GM12878 (cell line): ENCODE measurements around the gene USP9X. TPM values are rescaled to one million over a fixed set of nuclear protein-coding genes. Genes with fewer than 3 reads are reported as not detected.

ENCODE experiments used
- CHD2 ChIP-seq: IDR thresholded peaks from 2 replicates; pipeline ENCODE4 v1.6.1; 2011; ENCODE audit warnings: low read depth, low read length, improper control_type of control experiment, borderline replicate concordance
- DPF2 ChIP-seq: fragments of 450-650 bp; IDR thresholded peaks from 2 replicates; pipeline ENCODE4 v1.6.1; 2017; ENCODE audit warnings: mild to moderate bottlenecking
- HDAC6 ChIP-seq: fragments of 200-600 bp; sonication (generic); IDR thresholded peaks from one replicate; pipeline ENCODE4 v1.8.0; 2017; ENCODE audit warnings: antibody characterized with exemption; ENCODE audit not compliant: unreplicated experiment
- IKZF1 ChIP-seq: fragments of 450-650 bp; conservative IDR thresholded peaks from 2 replicates; pipeline ENCODE4 v1.6.1; 2017; ENCODE audit warnings: antibody characterized with exemption, mild to moderate bottlenecking
- JUNB ChIP-seq: IDR thresholded peaks from 2 replicates; pipeline ENCODE4 v1.6.1; 2016; ENCODE audit warnings: antibody characterized with exemption, mild to moderate bottlenecking
- MEF2B ChIP-seq: fragments of 450-650 bp; IDR thresholded peaks from 2 replicates; pipeline ENCODE4 v1.6.1; 2018; ENCODE audit warnings: mild to moderate bottlenecking, moderate library complexity; ENCODE audit not compliant: partially characterized antibody, poor library complexity, severe bottlenecking
- MTA3 ChIP-seq: IDR thresholded peaks from 2 replicates; pipeline ENCODE4 v1.6.1; 2012; ENCODE audit warnings: low read length, inconsistent platforms, borderline replicate concordance
- MXI1 ChIP-seq: fragments of 150-350 bp; IDR thresholded peaks from 2 replicates; pipeline ENCODE4 v1.6.1; 2011; ENCODE audit warnings: low read depth, mild to moderate bottlenecking, inconsistent platforms, low read length, improper control_type of control experiment
- NFIC ChIP-seq: IDR thresholded peaks from 2 replicates; pipeline ENCODE4 v1.6.1; 2012; ENCODE audit warnings: low read depth, mild to moderate bottlenecking, inconsistent platforms, low read length, moderate library complexity
- NFYB ChIP-seq: IDR thresholded peaks from 2 replicates; pipeline ENCODE4 v1.6.1; 2011; ENCODE audit warnings: low read depth, mild to moderate bottlenecking, low read length, improper control_type of control experiment, moderate library complexity; ENCODE audit not compliant: insufficient read depth
- NRF1 ChIP-seq: conservative IDR thresholded peaks from 2 replicates; pipeline ENCODE4 v1.6.1; 2011; ENCODE audit warnings: mild to moderate bottlenecking, low read depth, low read length, improper control_type of control experiment
- SIN3A ChIP-seq: IDR thresholded peaks from 2 replicates; pipeline ENCODE4 v1.6.1; 2012; ENCODE audit warnings: low read depth, low read length, improper control_type of control experiment
- SMARCA5 ChIP-seq: fragments of 450-650 bp; IDR thresholded peaks from 2 replicates; pipeline ENCODE4 v1.6.1; 2017; ENCODE audit warnings: mild to moderate bottlenecking
- SP1 ChIP-seq: IDR thresholded peaks from one replicate; pipeline ENCODE4 v1.6.1; 2011; ENCODE audit warnings: low read depth, low read length
- SPI1 ChIP-seq: IDR thresholded peaks from 2 replicates; pipeline ENCODE4 v1.6.1; 2011; ENCODE audit warnings: low read depth, mild to moderate bottlenecking, low read length, moderate library complexity, borderline replicate concordance; ENCODE audit not compliant: insufficient read depth
- TAF1 ChIP-seq: IDR thresholded peaks from 2 replicates; pipeline ENCODE4 v1.6.1; 2011; ENCODE audit warnings: mild to moderate bottlenecking, low read depth, low read length, borderline replicate concordance
- TARDBP ChIP-seq: IDR thresholded peaks from 2 replicates; pipeline ENCODE4 v1.6.1; 2016; ENCODE audit warnings: borderline replicate concordance
- TBL1XR1 ChIP-seq: IDR thresholded peaks from 2 replicates; pipeline ENCODE4 v1.6.1; 2012; ENCODE audit warnings: low read depth, low read length, improper control_type of control experiment
- TCF12 ChIP-seq: IDR thresholded peaks from 2 replicates; pipeline ENCODE4 v1.6.1; 2011; ENCODE audit warnings: low read depth, mild to moderate bottlenecking, low read length
- ZNF274 ChIP-seq: IDR thresholded peaks from one replicate; pipeline ENCODE4 v1.8.0; 2011; ENCODE audit not compliant: insufficient read length, insufficient read depth
- polyA plus RNA-seq, 11 experiments: library from polyadenylated mRNA; depleted of rRNA in 4 of 11; unstranded in 6 of 11; stranded (reverse) in 5 of 11; fragments of >200 nt; fragmentation: Nextera tagmentation in 4 of 11; fragmentation: Illumina TruSeq in 1 of 11; extraction: Ambion mirVana in 4 of 11; extraction: Trizol in 1 of 11; gene quantifications; 1 replicate in 1 of 11; 2 replicates in 10 of 11; pipeline versions ENCODE4 v1.2.1 to v1.2.3, GENCODE V29; 2011 to 2016; ENCODE audit warnings: inconsistent platforms in 2 of 11, missing spikeins in 2 of 11, low read depth in 1 of 11
- total RNA-seq, 4 experiments: library from RNA; depleted of rRNA in 3 of 4; stranded (reverse); fragments of >200 nt in 3 of 4; fragmentation: Illumina TruSeq in 1 of 4; extraction: Trizol in 1 of 4; gene quantifications; 2 replicates each; pipeline versions ENCODE4 v1.2.1 to v1.2.3, GENCODE V29; 2013 to 2021
- TF ChIP-seq, protein P1 (sequence below): fragments of 450-650 bp; formaldehyde crosslinking; IDR thresholded peaks from 2 replicates; pipeline ENCODE4 v1.5.0; 2022; ENCODE audit warnings: mild to moderate bottlenecking, missing genetic modification characterization
- TF ChIP-seq, protein P2 (sequence below): IDR thresholded peaks from 2 replicates; pipeline ENCODE4 v1.6.1; 2011; ENCODE audit warnings: low read depth, low read length, improper control_type of control experiment, borderline replicate concordance
- TF ChIP-seq, protein P3 (sequence below): IDR thresholded peaks from 2 replicates; pipeline ENCODE4 v1.6.1; 2012; ENCODE audit warnings: mild to moderate bottlenecking, low read depth, low read length
- TF ChIP-seq, protein P4 (sequence below): IDR thresholded peaks from 2 replicates; pipeline ENCODE4 v1.6.1; 2011; ENCODE audit warnings: mild to moderate bottlenecking, low read depth, low read length, moderate library complexity; ENCODE audit not compliant: insufficient replicate concordance

USP9X gene
- total and polyA plus RNA-seq, 10 of the 15 experiments (the other 5 are each of a cell fraction or from before 2014, with no cell fraction given): 9.3 to 61.6 (median 31.7) TPM

DNA sequence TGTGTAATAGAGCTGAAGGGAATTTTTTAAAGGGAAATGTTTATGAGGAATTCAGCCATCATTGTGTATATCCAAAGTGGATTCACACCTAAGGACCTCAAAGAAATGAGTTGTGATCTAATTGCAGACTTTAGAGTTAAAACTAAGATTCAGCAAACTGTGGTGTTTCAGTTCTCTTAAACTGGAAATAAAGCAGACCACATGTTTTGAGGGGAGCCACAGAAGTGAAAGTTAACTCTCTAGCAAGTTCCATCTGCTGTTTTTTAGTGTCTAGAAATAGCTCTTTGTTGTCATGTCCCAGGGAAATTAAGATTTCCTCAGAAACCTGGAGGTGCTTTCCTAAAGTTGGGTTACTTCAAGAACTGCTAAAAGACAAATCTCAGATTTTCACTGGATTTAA is 151.4 kb downstream of the USP9X start (continued):
- TF ChIP-seq MEF2B: peak; percentile 94
- peak; percentile 91 for TF ChIP-seq IKZF1
- TF ChIP-seq, protein P1, sequence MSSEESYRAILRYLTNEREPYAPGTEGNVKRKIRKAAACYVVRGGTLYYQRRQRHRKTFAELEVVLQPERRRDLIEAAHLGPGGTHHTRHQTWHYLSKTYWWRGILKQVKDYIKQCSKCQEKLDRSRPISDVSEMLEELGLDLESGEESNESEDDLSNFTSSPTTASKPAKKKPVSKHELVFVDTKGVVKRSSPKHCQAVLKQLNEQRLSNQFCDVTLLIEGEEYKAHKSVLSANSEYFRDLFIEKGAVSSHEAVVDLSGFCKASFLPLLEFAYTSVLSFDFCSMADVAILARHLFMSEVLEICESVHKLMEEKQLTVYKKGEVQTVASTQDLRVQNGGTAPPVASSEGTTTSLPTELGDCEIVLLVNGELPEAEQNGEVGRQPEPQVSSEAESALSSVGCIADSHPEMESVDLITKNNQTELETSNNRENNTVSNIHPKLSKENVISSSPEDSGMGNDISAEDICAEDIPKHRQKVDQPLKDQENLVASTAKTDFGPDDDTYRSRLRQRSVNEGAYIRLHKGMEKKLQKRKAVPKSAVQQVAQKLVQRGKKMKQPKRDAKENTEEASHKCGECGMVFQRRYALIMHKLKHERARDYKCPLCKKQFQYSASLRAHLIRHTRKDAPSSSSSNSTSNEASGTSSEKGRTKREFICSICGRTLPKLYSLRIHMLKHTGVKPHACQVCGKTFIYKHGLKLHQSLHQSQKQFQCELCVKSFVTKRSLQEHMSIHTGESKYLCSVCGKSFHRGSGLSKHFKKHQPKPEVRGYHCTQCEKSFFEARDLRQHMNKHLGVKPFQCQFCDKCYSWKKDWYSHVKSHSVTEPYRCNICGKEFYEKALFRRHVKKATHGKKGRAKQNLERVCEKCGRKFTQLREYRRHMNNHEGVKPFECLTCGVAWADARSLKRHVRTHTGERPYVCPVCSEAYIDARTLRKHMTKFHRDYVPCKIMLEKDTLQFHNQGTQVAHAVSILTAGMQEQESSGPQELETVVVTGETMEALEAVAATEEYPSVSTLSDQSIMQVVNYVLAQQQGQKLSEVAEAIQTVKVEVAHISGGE: no peak
- no peak for TF ChIP-seq NFYB
- TF ChIP-seq, protein P2, sequence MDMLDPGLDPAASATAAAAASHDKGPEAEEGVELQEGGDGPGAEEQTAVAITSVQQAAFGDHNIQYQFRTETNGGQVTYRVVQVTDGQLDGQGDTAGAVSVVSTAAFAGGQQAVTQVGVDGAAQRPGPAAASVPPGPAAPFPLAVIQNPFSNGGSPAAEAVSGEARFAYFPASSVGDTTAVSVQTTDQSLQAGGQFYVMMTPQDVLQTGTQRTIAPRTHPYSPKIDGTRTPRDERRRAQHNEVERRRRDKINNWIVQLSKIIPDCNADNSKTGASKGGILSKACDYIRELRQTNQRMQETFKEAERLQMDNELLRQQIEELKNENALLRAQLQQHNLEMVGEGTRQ: no peak
- no peak; the same call in 1 of the 2 replicates for TF ChIP-seq JUNB
- TF ChIP-seq NFIC: peak; percentile 90
- TF ChIP-seq, protein P3, sequence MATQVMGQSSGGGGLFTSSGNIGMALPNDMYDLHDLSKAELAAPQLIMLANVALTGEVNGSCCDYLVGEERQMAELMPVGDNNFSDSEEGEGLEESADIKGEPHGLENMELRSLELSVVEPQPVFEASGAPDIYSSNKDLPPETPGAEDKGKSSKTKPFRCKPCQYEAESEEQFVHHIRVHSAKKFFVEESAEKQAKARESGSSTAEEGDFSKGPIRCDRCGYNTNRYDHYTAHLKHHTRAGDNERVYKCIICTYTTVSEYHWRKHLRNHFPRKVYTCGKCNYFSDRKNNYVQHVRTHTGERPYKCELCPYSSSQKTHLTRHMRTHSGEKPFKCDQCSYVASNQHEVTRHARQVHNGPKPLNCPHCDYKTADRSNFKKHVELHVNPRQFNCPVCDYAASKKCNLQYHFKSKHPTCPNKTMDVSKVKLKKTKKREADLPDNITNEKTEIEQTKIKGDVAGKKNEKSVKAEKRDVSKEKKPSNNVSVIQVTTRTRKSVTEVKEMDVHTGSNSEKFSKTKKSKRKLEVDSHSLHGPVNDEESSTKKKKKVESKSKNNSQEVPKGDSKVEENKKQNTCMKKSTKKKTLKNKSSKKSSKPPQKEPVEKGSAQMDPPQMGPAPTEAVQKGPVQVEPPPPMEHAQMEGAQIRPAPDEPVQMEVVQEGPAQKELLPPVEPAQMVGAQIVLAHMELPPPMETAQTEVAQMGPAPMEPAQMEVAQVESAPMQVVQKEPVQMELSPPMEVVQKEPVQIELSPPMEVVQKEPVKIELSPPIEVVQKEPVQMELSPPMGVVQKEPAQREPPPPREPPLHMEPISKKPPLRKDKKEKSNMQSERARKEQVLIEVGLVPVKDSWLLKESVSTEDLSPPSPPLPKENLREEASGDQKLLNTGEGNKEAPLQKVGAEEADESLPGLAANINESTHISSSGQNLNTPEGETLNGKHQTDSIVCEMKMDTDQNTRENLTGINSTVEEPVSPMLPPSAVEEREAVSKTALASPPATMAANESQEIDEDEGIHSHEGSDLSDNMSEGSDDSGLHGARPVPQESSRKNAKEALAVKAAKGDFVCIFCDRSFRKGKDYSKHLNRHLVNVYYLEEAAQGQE: no peak
- TF ChIP-seq TCF12: no peak
- no peak for TF ChIP-seq CHD2
- TF ChIP-seq TBL1XR1: peak; percentile 96
- TF ChIP-seq TAF1: no peak
- TF ChIP-seq ZNF274: no peak
- no peak for TF ChIP-seq MXI1
- no peak for TF ChIP-seq NRF1
- TF ChIP-seq, protein P4, sequence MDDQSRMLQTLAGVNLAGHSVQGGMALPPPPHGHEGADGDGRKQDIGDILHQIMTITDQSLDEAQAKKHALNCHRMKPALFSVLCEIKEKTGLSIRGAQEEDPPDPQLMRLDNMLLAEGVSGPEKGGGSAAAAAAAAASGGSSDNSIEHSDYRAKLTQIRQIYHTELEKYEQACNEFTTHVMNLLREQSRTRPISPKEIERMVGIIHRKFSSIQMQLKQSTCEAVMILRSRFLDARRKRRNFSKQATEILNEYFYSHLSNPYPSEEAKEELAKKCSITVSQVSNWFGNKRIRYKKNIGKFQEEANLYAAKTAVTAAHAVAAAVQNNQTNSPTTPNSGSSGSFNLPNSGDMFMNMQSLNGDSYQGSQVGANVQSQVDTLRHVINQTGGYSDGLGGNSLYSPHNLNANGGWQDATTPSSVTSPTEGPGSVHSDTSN: no peak
- TF ChIP-seq DPF2: peak; percentile 79
- peak; percentile 90 for TF ChIP-seq SPI1
- TF ChIP-seq HDAC6: no peak
- TF ChIP-seq MTA3: peak; percentile 67; the same call in 1 of the 2 replicates
- peak; percentile 11 for TF ChIP-seq SP1
- no peak for TF ChIP-seq SMARCA5
- no peak for TF ChIP-seq SIN3A
- TF ChIP-seq TARDBP: no peak
